MM.1S (cell line): ENCODE data around the gene ERICH6B.

Experiments used
- DNase-seq: peaks from one replicate; pipeline ENCODE4 v3.0.0-alpha.2; 2015
- H2AFZ ChIP-seq: fragments of 300-600 bp; sonication (generic); 2 replicates; pipeline ENCODE4 v1.6.0; 2016; ENCODE audit warnings: antibody characterized with exemption, low read length
- H3F3A ChIP-seq: fragments of 300-600 bp; sonication (generic); 2 replicates; pipeline ENCODE4 v1.6.1; 2016; ENCODE audit warnings: mild to moderate bottlenecking, antibody characterized with exemption, low read length, moderate library complexity, mixed read lengths; ENCODE audit not compliant: insufficient read depth
- H3K27ac ChIP-seq: fragments of 300-600 bp; sonication (generic); 2 replicates; pipeline ENCODE4 v1.5.1; 2016; ENCODE audit warnings: mild to moderate bottlenecking, low read length
- H3K27me3 ChIP-seq: fragments of 300-600 bp; sonication (generic); replicated peaks from 2 replicates; pipeline ENCODE4 v1.6.0; 2016; ENCODE audit warnings: low read length; ENCODE audit not compliant: insufficient read depth
- H3K36me3 ChIP-seq: fragments of 300-600 bp; sonication (generic); replicated peaks from 2 replicates; pipeline ENCODE4 v1.6.1; 2016; ENCODE audit warnings: mild to moderate bottlenecking, low read length, mixed read lengths; ENCODE audit not compliant: insufficient read depth
- H3K4me1 ChIP-seq: fragments of 300-600 bp; sonication (generic); 2 replicates; pipeline ENCODE4 v1.6.1; 2016; ENCODE audit warnings: low read length, mixed read lengths
- H3K4me2 ChIP-seq: fragments of 300-600 bp; sonication (generic); 2 replicates; pipeline ENCODE4 v1.6.0; 2016; ENCODE audit warnings: low read depth, low read length
- H3K4me3 ChIP-seq: fragments of 300-600 bp; sonication (generic); 2 replicates; pipeline ENCODE4 v1.5.1; 2016; ENCODE audit warnings: low read length, mixed read lengths
- H3K79me2 ChIP-seq: fragments of 300-600 bp; sonication (generic); 2 replicates; pipeline ENCODE4 v1.6.1; 2016; ENCODE audit warnings: mixed run types, low read length, mixed read lengths
- H3K9ac ChIP-seq: fragments of 300-600 bp; sonication (generic); 2 replicates; pipeline ENCODE4 v1.6.1; 2016; ENCODE audit warnings: low read length, mixed read lengths
- H3K9me2 ChIP-seq: fragments of 300-600 bp; sonication (generic); replicated peaks from 2 replicates; pipeline ENCODE4 v1.6.1; 2016; ENCODE audit warnings: mild to moderate bottlenecking, low read length, mixed read lengths; ENCODE audit not compliant: insufficient read depth
- H3K9me3 ChIP-seq: fragments of 300-600 bp; sonication (generic); replicated peaks from 2 replicates; pipeline ENCODE4 v1.6.1; 2016; ENCODE audit warnings: mild to moderate bottlenecking, low read length, mixed read lengths; ENCODE audit not compliant: insufficient read depth
- H4K20me1 ChIP-seq: fragments of 300-600 bp; sonication (generic); 2 replicates; pipeline ENCODE4 v1.6.1; 2016; ENCODE audit warnings: mild to moderate bottlenecking, low read length, moderate library complexity, mixed read lengths; ENCODE audit not compliant: insufficient read depth
- CTCF ChIP-seq: fragments of 300-600 bp; sonication (generic); IDR thresholded peaks from 2 replicates; pipeline ENCODE4 v1.5.1; 2016; ENCODE audit warnings: antibody characterized with exemption, low read length, mixed read lengths
- EZH2 ChIP-seq: fragments of 300-600 bp; sonication (generic); optimal IDR thresholded peaks from 2 replicates; pipeline ENCODE3; 2017; ENCODE audit warnings: low read depth, mild to moderate bottlenecking, antibody characterized with exemption, low read length, mixed read lengths
- EZH2phosphoT487 ChIP-seq: fragments of 300-600 bp; sonication (generic); IDR thresholded peaks from 2 replicates; pipeline ENCODE4 v1.6.1; 2018; ENCODE audit warnings: antibody characterized with exemption, low read length

Gene ERICH6B

GRCh38 chr13:45540195-45540594 lies 75.3 kb downstream of the ERICH6B start:
- no peak for DNase-seq
- Histone ChIP-seq H3K9me2 (no peaks in the 10 kb centered on the region), H3F3A (no peaks in the 10 kb centered on the region), H3K4me1 (no peaks in the 10 kb centered on the region), H3K9ac (no peak overlapping the region), H3K4me3 (no peak overlapping the region), H3K4me2 (no peak overlapping the region), H3K79me2 (no peaks in the 10 kb centered on the region), H3K27ac (no peak overlapping the region), H3K36me3 (no peaks in the 10 kb centered on the region), H3K27me3 (no peaks in the 10 kb centered on the region), H2AFZ (no peak overlapping the region), H4K20me1 (no peaks in the 10 kb centered on the region), H3K9me3 (no peaks in the 10 kb centered on the region)
- TF ChIP-seq EZH2 (no peak), CTCF (no peak), EZH2phosphoT487 (no peak)

- H3K4me1 ChIP-seq, result no peaks in the 10 kb centered on the region
- no peaks in the 10 kb centered on the region for H3K36me3 ChIP-seq
- no peak overlapping the region for H3K4me2 ChIP-seq
- no peak overlapping the region for H2AFZ ChIP-seq
- no peaks in the 10 kb centered on the region for H3F3A ChIP-seq
- no peak for DNase-seq
- no peaks in the 10 kb centered on the region for H4K20me1 ChIP-seq
- no peak overlapping the region for H3K4me3 ChIP-seq
- no peaks in the 10 kb centered on the region for H3K79me2 ChIP-seq
- no peaks in the 10 kb centered on the region for H3K9me2 ChIP-seq
- H3K9me3 ChIP-seq, result no peaks in the 10 kb centered on the region
- H3K27ac ChIP-seq, result no peak overlapping the region
- TF ChIP-seq CTCF (no peak), EZH2phosphoT487 (no peak), EZH2 (no peak)
- H3K27me3 ChIP-seq, result no peaks in the 10 kb centered on the region
- H3K9ac ChIP-seq, result no peak overlapping the region
Measured at GRCh38 chr13:45538382-45538781, 77.2 kb downstream of the ERICH6B start.

- Histone ChIP-seq H3K9me2 (no peaks in the 10 kb centered on the region), H3F3A (no peaks in the 10 kb centered on the region), H3K4me1 (no peaks in the 10 kb centered on the region), H3K9ac (no peak overlapping the region), H4K20me1 (no peaks in the 10 kb centered on the region), H3K36me3 (no peaks in the 10 kb centered on the region), H3K79me2 (no peaks in the 10 kb centered on the region), H3K4me3 (no peak overlapping the region), H3K9me3 (no peaks in the 10 kb centered on the region), H3K27ac (no peak overlapping the region), H2AFZ (no peak overlapping the region), H3K27me3 (no peaks in the 10 kb centered on the region), H3K4me2 (no peak overlapping the region)
- no peak for TF ChIP-seq CTCF
- no peak for TF ChIP-seq EZH2
- no peak for TF ChIP-seq EZH2phosphoT487
- DNase-seq, result no peak
Measured at GRCh38 chr13:45537516-45537915, 78.0 kb downstream of the ERICH6B start.

- H3K27me3 ChIP-seq, result no peaks in the 10 kb centered on the region
- no peaks in the 10 kb centered on the region for H3K9me3 ChIP-seq
- no peak overlapping the region for H3K4me3 ChIP-seq
- no peaks in the 10 kb centered on the region for H4K20me1 ChIP-seq
- H3K27ac ChIP-seq, result no peak overlapping the region
- no peak for DNase-seq
- H3K9me2 ChIP-seq, result no peaks in the 10 kb centered on the region
- no peaks in the 10 kb centered on the region for H3F3A ChIP-seq
- H3K4me1 ChIP-seq, result no peaks in the 10 kb centered on the region
- no peak for TF ChIP-seq EZH2phosphoT487
- no peak for TF ChIP-seq CTCF
- TF ChIP-seq EZH2, result no peak
- no peaks in the 10 kb centered on the region for H3K79me2 ChIP-seq
- no peak overlapping the region for H2AFZ ChIP-seq
- H3K4me2 ChIP-seq, result no peak overlapping the region
- H3K36me3 ChIP-seq, result no peaks in the 10 kb centered on the region
- no peak overlapping the region for H3K9ac ChIP-seq
Measured at GRCh38 chr13:45536224-45536623, 79.3 kb downstream of the ERICH6B start.
